ENCODE data around the gene DNMT3L.
"Not testable (repeated sequence)": the region's sequence is repeated elsewhere in the genome, so short reads cannot be mapped to it uniquely, and the experiment has no call there.

The DNMT3L gene

GRCh38 chr21:44261675-44262295 lies at the start of gene DNMT3L:
TSS of gene DNMT3L (minus strand) at chr21:44261897. CDS start at chr21:44261259, 638 bp downstream.
- Mint-ChIP-seq H3K27me3 (no peaks in the 10 kb centered on the region), H3K36me3 (ENCODE audit: low read depth) (no peaks in the 10 kb centered on the region), H3K4me3 (no peak within 1 kb of the TSS), H3K27ac (no peak within 1 kb of the TSS), H3K4me1 (ENCODE audit: low read depth) (no peaks in the 10 kb centered on the region), H3K9me3 (no peaks in the 10 kb centered on the region)

GRCh38 chr21:44310628-44311507 lies 49.2 kb upstream of the DNMT3L start:
- H3K27ac Mint-ChIP-seq = no peak overlapping the region
- no peaks in the 10 kb centered on the region for H3K4me1 Mint-ChIP-seq (ENCODE audit: low read depth)
- no peaks in the 10 kb centered on the region for H3K27me3 Mint-ChIP-seq
- H3K9me3 Mint-ChIP-seq = no peaks in the 10 kb centered on the region
- H3K36me3 Mint-ChIP-seq (ENCODE audit: low read depth) = peaks cover 19% of the 10 kb centered on the region
- no peak overlapping the region for H3K4me3 Mint-ChIP-seq

GRCh38 chr21:44306936-44307704 lies 45.4 kb upstream of the DNMT3L start:
- Mint-ChIP-seq H3K4me1 (ENCODE audit: low read depth) (peaks cover 22% of the 10 kb centered on the region), H3K27me3 (no peaks in the 10 kb centered on the region), H3K36me3 (ENCODE audit: low read depth) (peaks cover 19% of the 10 kb centered on the region), H3K27ac (no peak overlapping the region), H3K4me3 (no peak overlapping the region), H3K9me3 (no peaks in the 10 kb centered on the region)

GRCh38 chr21:44305691-44306090 lies 44.0 kb upstream of the DNMT3L start:
- Mint-ChIP-seq H3K27me3 (no peaks in the 10 kb centered on the region), H3K9me3 (no peaks in the 10 kb centered on the region), H3K36me3 (ENCODE audit: low read depth) (peaks cover 12% of the 10 kb centered on the region), H3K4me3 (no peak overlapping the region), H3K27ac (no peak overlapping the region), H3K4me1 (ENCODE audit: low read depth) (peaks cover 35% of the 10 kb centered on the region)

- peaks cover 35% of the 10 kb centered on the region for H3K4me1 Mint-ChIP-seq (ENCODE audit: low read depth)
- H3K4me3 Mint-ChIP-seq = no peak overlapping the region
- peaks cover 12% of the 10 kb centered on the region for H3K36me3 Mint-ChIP-seq (ENCODE audit: low read depth)
- no peaks in the 10 kb centered on the region for H3K9me3 Mint-ChIP-seq
- peak overlapping the region; percentile 31 for H3K27ac Mint-ChIP-seq
- H3K27me3 Mint-ChIP-seq = no peaks in the 10 kb centered on the region
These were observed 43.2 kb upstream of the DNMT3L start for GRCh38 chr21:44304877-44305293.

GRCh38 chr21:44304011-44304616 lies 42.4 kb upstream of the DNMT3L start:
- Mint-ChIP-seq H3K27me3 (no peaks in the 10 kb centered on the region), H3K4me1 (ENCODE audit: low read depth) (peaks cover 39% of the 10 kb centered on the region), H3K36me3 (ENCODE audit: low read depth) (peaks cover 12% of the 10 kb centered on the region), H3K9me3 (no peaks in the 10 kb centered on the region), H3K4me3 (no peak overlapping the region), H3K27ac (no peak overlapping the region)

- H3K9me3 Mint-ChIP-seq = no peaks in the 10 kb centered on the region
- no peaks in the 10 kb centered on the region for H3K27me3 Mint-ChIP-seq
- no peak overlapping the region for H3K27ac Mint-ChIP-seq
- H3K4me1 Mint-ChIP-seq (ENCODE audit: low read depth) = peaks cover 43% of the 10 kb centered on the region
- H3K4me3 Mint-ChIP-seq = no peak overlapping the region
- H3K36me3 Mint-ChIP-seq (ENCODE audit: low read depth) = peaks cover 12% of the 10 kb centered on the region
These were observed 41.8 kb upstream of the DNMT3L start for GRCh38 chr21:44303490-44303981.

- not testable (repeated sequence) for H3K36me3 Mint-ChIP-seq (ENCODE audit: low read depth); H3K9me3 Mint-ChIP-seq; H3K27ac Mint-ChIP-seq; H3K27me3 Mint-ChIP-seq
- Mint-ChIP-seq H3K4me1 (ENCODE audit: low read depth) (peaks cover 50% of the 10 kb centered on the region), H3K4me3 (peak overlapping the region; percentile 32)
These were observed 41.1 kb upstream of the DNMT3L start for GRCh38 chr21:44302573-44303401.

- peaks cover 4% of the 10 kb centered on the region for H3K36me3 Mint-ChIP-seq (ENCODE audit: low read depth)
- H3K4me1 Mint-ChIP-seq (ENCODE audit: low read depth) = peaks cover 56% of the 10 kb centered on the region
- no peaks in the 10 kb centered on the region for H3K27me3 Mint-ChIP-seq
- H3K27ac Mint-ChIP-seq = peak overlapping the region; percentile 40
- H3K4me3 Mint-ChIP-seq = peak overlapping the region; percentile 32
- H3K9me3 Mint-ChIP-seq = no peaks in the 10 kb centered on the region
These were observed 40.3 kb upstream of the DNMT3L start for GRCh38 chr21:44301961-44302406.

GRCh38 chr21:44301141-44301540 lies 39.4 kb upstream of the DNMT3L start:
- Mint-ChIP-seq H3K9me3 (no peaks in the 10 kb centered on the region), H3K27ac (peak overlapping the region; percentile 58), H3K4me3 (peak overlapping the region; percentile 84), H3K27me3 (no peaks in the 10 kb centered on the region), H3K36me3 (ENCODE audit: low read depth) (peaks cover 4% of the 10 kb centered on the region), H3K4me1 (ENCODE audit: low read depth) (peaks cover 56% of the 10 kb centered on the region)

GRCh38 chr21:44300262-44300959 lies 38.7 kb upstream of the DNMT3L start:
- Mint-ChIP-seq H3K27me3 (no peaks in the 10 kb centered on the region), H3K4me3 (peak overlapping the region; percentile 84), H3K27ac (peak overlapping the region; percentile 58), H3K9me3 (no peaks in the 10 kb centered on the region), H3K4me1 (ENCODE audit: low read depth) (peaks cover 58% of the 10 kb centered on the region), H3K36me3 (ENCODE audit: low read depth) (peaks cover 4% of the 10 kb centered on the region)

- no peaks in the 10 kb centered on the region for H3K36me3 Mint-ChIP-seq (ENCODE audit: low read depth)
- no peaks in the 10 kb centered on the region for H3K9me3 Mint-ChIP-seq
- peak within 1 kb of the TSS; percentile 85 for H3K4me3 Mint-ChIP-seq
- peak within 1 kb of the TSS; percentile 97 for H3K27ac Mint-ChIP-seq
- H3K27me3 Mint-ChIP-seq = no peaks in the 10 kb centered on the region
- H3K4me1 Mint-ChIP-seq (ENCODE audit: low read depth) = peaks cover 56% of the 10 kb centered on the region
These were observed 38.0 kb upstream of the DNMT3L start, which contains the start of gene PFKL for GRCh38 chr21:44299458-44300261. TSS of gene PFKL (plus strand) at chr21:44300053. CDS start at chr21:44300106, 53 bp downstream.

- Mint-ChIP-seq H3K27ac (peak overlapping the region; percentile 97), H3K9me3 (no peaks in the 10 kb centered on the region), H3K27me3 (no peaks in the 10 kb centered on the region), H3K36me3 (ENCODE audit: low read depth) (no peaks in the 10 kb centered on the region), H3K4me3 (peak overlapping the region; percentile 85), H3K4me1 (ENCODE audit: low read depth) (peaks cover 56% of the 10 kb centered on the region)
These were observed 37.4 kb upstream of the DNMT3L start for GRCh38 chr21:44299085-44299457.
